IgD-negative memory B cell (primary cell): Measurements from ENCODE around the gene CKLF. TPM values are rescaled to one million over a fixed set of nuclear protein-coding genes. Genes with fewer than 3 reads are reported as not detected.

Source experiments
- H3K27ac Mint-ChIP-seq, 3 donors: one replicate each; pipeline ENCODE4 v1.8.0; 2020 to 2022; ENCODE audit warnings: mild to moderate bottlenecking in 3 of 3, mixed read lengths in 3 of 3, moderate library complexity in 1 of 3
- H3K27me3 Mint-ChIP-seq: one replicate; pipeline ENCODE4 v1.8.0; 2021; ENCODE audit warnings: mixed read lengths
- H3K36me3 Mint-ChIP-seq: one replicate; pipeline ENCODE4 v1.8.0; 2020; ENCODE audit warnings: mild to moderate bottlenecking, mixed read lengths
- H3K4me1 Mint-ChIP-seq, 3 donors: one replicate each; pipeline ENCODE4 v1.8.0; 2020 to 2022; ENCODE audit warnings: mixed read lengths in 3 of 3, mild to moderate bottlenecking in 1 of 3
- H3K4me3 Mint-ChIP-seq, 4 donors: one replicate each; pipeline ENCODE4 v1.8.0; 2020 to 2022; ENCODE audit warnings: mild to moderate bottlenecking in 4 of 4, mixed read lengths in 4 of 4, moderate library complexity in 3 of 4
- H3K9me3 Mint-ChIP-seq, 3 donors: one replicate each; pipeline ENCODE4 v1.8.0; 2020 to 2021; ENCODE audit warnings: mixed read lengths in 3 of 3, mild to moderate bottlenecking in 1 of 3
- polyA plus RNA-seq: library from polyadenylated mRNA; unstranded; fragments of 300-500 nt; fragmentation: Illumina TruSeq; gene quantifications from one replicate; pipeline ENCODE4 v1.2.3, GENCODE V29; 2021

The CKLF gene
- polyA plus RNA-seq, result 50.8 TPM

GRCh38 chr16:66552286-66553177 lies at the start of gene CKLF:
Gene CKLF, plus strand, starts transcription at chr16:66552576. Its CDS starts 140 bp downstream, at chr16:66552716.
- Mint-ChIP-seq H3K36me3 (peaks cover 8% of the 10 kb centered on the region), H3K4me1 (peaks cover 45 to 71% (median 61%) of the 10 kb centered on the region in 3 donors), H3K4me3 (peak within 1 kb of the TSS; percentile 89 to 99 (median 98)), H3K27ac (peak within 1 kb of the TSS; percentile 93 to 99 (median 98)), H3K9me3 (no peaks in the 10 kb centered on the region), H3K27me3 (no peaks in the 10 kb centered on the region)

GRCh38 chr16:66503030-66503429 lies 49.3 kb upstream of the CKLF start:
- no peaks in the 10 kb centered on the region for H3K9me3 Mint-ChIP-seq
- no peak overlapping the region for H3K27ac Mint-ChIP-seq
- H3K4me1 Mint-ChIP-seq, result peaks cover 8 to 10% (median 9%) of the 10 kb centered on the region in 3 donors
- H3K36me3 Mint-ChIP-seq, result no peaks in the 10 kb centered on the region
- H3K4me3 Mint-ChIP-seq, result peak overlapping the region in 1 of 4 donors; percentile 42
- peaks cover 6% of the 10 kb centered on the region for H3K27me3 Mint-ChIP-seq

GRCh38 chr16:66503612-66504011 lies 48.8 kb upstream of the CKLF start:
- no peaks in the 10 kb centered on the region for H3K9me3 Mint-ChIP-seq
- H3K27ac Mint-ChIP-seq, result peak overlapping the region in 1 of 3 donors; percentile 60
- peaks cover 4% of the 10 kb centered on the region for H3K27me3 Mint-ChIP-seq
- no peaks in the 10 kb centered on the region for H3K36me3 Mint-ChIP-seq
- peaks cover 12 to 15% (median 12%) of the 10 kb centered on the region in 3 donors for H3K4me1 Mint-ChIP-seq
- H3K4me3 Mint-ChIP-seq, result no peak overlapping the region

- peaks cover 4% of the 10 kb centered on the region for H3K27me3 Mint-ChIP-seq
- peaks cover 11 to 18% (median 17%) of the 10 kb centered on the region in 3 donors for H3K4me1 Mint-ChIP-seq
- no peaks in the 10 kb centered on the region for H3K9me3 Mint-ChIP-seq
- H3K27ac Mint-ChIP-seq, result no peak overlapping the region
- peak overlapping the region in 1 of 4 donors; percentile 18 for H3K4me3 Mint-ChIP-seq
- no peaks in the 10 kb centered on the region for H3K36me3 Mint-ChIP-seq
Observed at GRCh38 chr16:66507731-66508239, 44.6 kb upstream of the CKLF start.

- H3K4me1 Mint-ChIP-seq, result peaks cover 11 to 19% (median 16%) of the 10 kb centered on the region in 3 donors
- no peaks in the 10 kb centered on the region for H3K9me3 Mint-ChIP-seq
- no peaks in the 10 kb centered on the region for H3K36me3 Mint-ChIP-seq
- H3K27me3 Mint-ChIP-seq, result peaks cover 4% of the 10 kb centered on the region
- H3K27ac Mint-ChIP-seq, result peak overlapping the region in 1 of 3 donors; percentile 76
- peak overlapping the region in 1 of 4 donors; percentile 60 for H3K4me3 Mint-ChIP-seq
Observed at GRCh38 chr16:66508248-66508913, 44.0 kb upstream of the CKLF start.

- H3K4me3 Mint-ChIP-seq, result no peak overlapping the region
Observed at GRCh38 chr16:66508914-66509496, 43.4 kb upstream of the CKLF start.

GRCh38 chr16:66509576-66509975 lies 42.8 kb upstream of the CKLF start:
- H3K9me3 Mint-ChIP-seq, result no peaks in the 10 kb centered on the region
- no peak overlapping the region for H3K27ac Mint-ChIP-seq
- no peaks in the 10 kb centered on the region for H3K36me3 Mint-ChIP-seq
- H3K27me3 Mint-ChIP-seq, result peaks cover 4% of the 10 kb centered on the region
- H3K4me1 Mint-ChIP-seq, result peaks cover 11 to 18% (median 15%) of the 10 kb centered on the region in 3 donors
- peak overlapping the region in 1 of 4 donors; percentile 9 for H3K4me3 Mint-ChIP-seq

More at GRCh38 chr16:66508914-66509496, 43.4 kb upstream of the CKLF start:
- Mint-ChIP-seq H3K4me1 (peaks cover 11 to 18% (median 15%) of the 10 kb centered on the region in 3 donors), H3K36me3 (no peaks in the 10 kb centered on the region), H3K27me3 (peaks cover 4% of the 10 kb centered on the region), H3K9me3 (no peaks in the 10 kb centered on the region), H3K27ac (peak overlapping the region in 1 of 3 donors; percentile 76)

GRCh38 chr16:66510298-66510697 lies 42.1 kb upstream of the CKLF start:
- peaks cover 11 to 20% (median 17%) of the 10 kb centered on the region in 3 donors for H3K4me1 Mint-ChIP-seq
- H3K4me3 Mint-ChIP-seq, result no peak overlapping the region
- H3K27ac Mint-ChIP-seq, result peak overlapping the region in 1 of 3 donors; percentile 51
- no peaks in the 10 kb centered on the region for H3K9me3 Mint-ChIP-seq
- H3K36me3 Mint-ChIP-seq, result no peaks in the 10 kb centered on the region
- H3K27me3 Mint-ChIP-seq, result peaks cover 4% of the 10 kb centered on the region

GRCh38 chr16:66510711-66511601 lies 41.4 kb upstream of the CKLF start:
- peaks cover 11 to 19% (median 18%) of the 10 kb centered on the region in 3 donors for H3K4me1 Mint-ChIP-seq

GRCh38 chr16:66511602-66512271 lies 40.6 kb upstream of the CKLF start:
- H3K9me3 Mint-ChIP-seq, result no peaks in the 10 kb centered on the region
- H3K36me3 Mint-ChIP-seq, result no peaks in the 10 kb centered on the region
- H3K27ac Mint-ChIP-seq, result no peak overlapping the region
- no peak overlapping the region for H3K4me3 Mint-ChIP-seq
- H3K4me1 Mint-ChIP-seq, result peaks cover 19 to 26% (median 25%) of the 10 kb centered on the region in 3 donors
- no peaks in the 10 kb centered on the region for H3K27me3 Mint-ChIP-seq

More at GRCh38 chr16:66510711-66511601, 41.4 kb upstream of the CKLF start:
- H3K9me3 Mint-ChIP-seq, result no peaks in the 10 kb centered on the region
- H3K27me3 Mint-ChIP-seq, result no peaks in the 10 kb centered on the region
- H3K27ac Mint-ChIP-seq, result peak overlapping the region in 1 of 3 donors; percentile 51
- H3K4me3 Mint-ChIP-seq, result no peak overlapping the region
- H3K36me3 Mint-ChIP-seq, result no peaks in the 10 kb centered on the region

GRCh38 chr16:66512272-66513110 lies 39.9 kb upstream of the CKLF start:
- H3K4me1 Mint-ChIP-seq, result peaks cover 26 to 33% (median 33%) of the 10 kb centered on the region in 3 donors
- no peaks in the 10 kb centered on the region for H3K36me3 Mint-ChIP-seq
- H3K27ac Mint-ChIP-seq, result no peak overlapping the region
- no peak overlapping the region for H3K4me3 Mint-ChIP-seq
- H3K9me3 Mint-ChIP-seq, result no peaks in the 10 kb centered on the region
- no peaks in the 10 kb centered on the region for H3K27me3 Mint-ChIP-seq

GRCh38 chr16:66513111-66513723 lies 39.2 kb upstream of the CKLF start:
- no peaks in the 10 kb centered on the region for H3K9me3 Mint-ChIP-seq
- H3K27ac Mint-ChIP-seq, result no peak overlapping the region
- no peak overlapping the region for H3K4me3 Mint-ChIP-seq
- H3K4me1 Mint-ChIP-seq, result peaks cover 27 to 38% (median 38%) of the 10 kb centered on the region in 3 donors
- H3K27me3 Mint-ChIP-seq, result no peaks in the 10 kb centered on the region
- no peaks in the 10 kb centered on the region for H3K36me3 Mint-ChIP-seq
